GM21360 (cell line): ENCODE data around the gene CASP8.
"Not testable (repeated sequence)": the region's sequence is repeated elsewhere in the genome, so short reads cannot be mapped to it uniquely, and the experiment has no call there.

Source experiments
- ATAC-seq: cut with Tn5 transposase; IDR thresholded peaks from one replicate; pipeline ENCODE4 v1.9.1; 2021; ENCODE audit warnings: mild to moderate bottlenecking, moderate library complexity; ENCODE audit not compliant: unreplicated experiment

Gene CASP8

DNA sequence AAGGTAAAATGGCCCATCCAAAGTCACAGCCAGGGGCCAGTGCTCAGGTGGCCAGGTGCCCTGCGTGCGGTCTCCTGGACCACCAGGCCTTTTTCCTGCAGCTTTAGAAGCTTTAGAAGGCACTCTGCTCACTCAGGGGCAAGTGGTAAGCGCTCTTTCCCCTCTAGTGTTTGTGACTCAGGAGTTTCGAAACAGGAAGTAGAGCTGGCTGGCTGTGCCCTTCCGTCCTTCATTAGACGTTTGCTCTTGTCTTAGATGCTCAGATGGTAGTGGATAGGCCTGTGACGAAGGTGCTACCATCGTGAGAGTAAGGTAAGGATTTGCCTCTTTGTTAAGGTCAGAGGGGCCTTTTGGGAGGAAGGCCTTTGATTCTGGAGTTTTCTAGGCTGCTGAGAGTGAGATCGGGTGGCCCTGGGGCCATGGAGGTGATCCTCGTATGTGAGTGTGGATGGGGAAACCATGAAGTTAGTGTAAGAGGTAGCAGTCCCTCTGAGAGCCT, at the start of gene CASP8:
TSS of gene CASP8 (plus strand) at position 235 of the 499 bp plus-strand sequence. CDS start 5,951 bp downstream, outside the sequence.
- no peak for ATAC-seq

- ATAC-seq = no peak
These were observed 44.4 kb upstream of the CASP8 start for GRCh38 chr2:201215963-201216362.

DNA sequence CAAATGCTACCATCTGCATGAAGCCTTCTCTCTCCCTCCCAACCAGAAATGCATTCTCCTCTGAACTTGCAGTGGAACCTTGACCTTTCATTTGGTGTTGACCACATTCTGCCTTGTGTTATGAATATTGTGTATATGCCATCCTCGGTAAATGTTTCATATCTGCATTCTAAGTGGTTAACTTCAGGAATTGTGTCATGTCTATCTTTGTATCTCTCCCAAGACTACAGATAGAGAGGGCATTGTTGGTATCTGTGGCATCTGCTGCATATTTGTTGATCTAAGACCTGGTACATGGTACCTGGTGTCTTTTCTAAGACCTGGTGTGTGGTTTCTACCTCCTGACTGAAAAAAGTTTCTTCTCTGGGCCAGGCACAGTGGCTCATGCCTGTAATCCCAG, 43.4 kb upstream of the CASP8 start:
- ATAC-seq = no peak

DNA sequence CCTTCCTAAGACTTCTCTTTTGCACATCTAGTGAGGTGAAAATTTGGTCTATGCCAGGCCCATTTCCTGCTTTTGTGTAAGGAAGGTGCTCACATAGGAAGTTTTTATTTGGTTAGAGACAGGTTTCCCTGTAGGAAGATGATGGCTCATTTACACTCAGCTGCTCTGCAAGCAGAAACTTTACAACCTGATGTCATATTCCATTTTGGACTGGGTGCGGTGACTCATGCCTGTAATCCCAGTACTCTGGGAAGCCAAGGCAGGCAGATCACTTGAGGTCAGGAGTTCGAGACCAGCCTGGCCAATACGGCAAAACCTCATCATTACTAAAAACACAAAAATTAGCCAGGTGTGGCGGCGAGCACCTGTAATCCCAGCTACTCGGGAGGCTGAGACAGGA, 41.6 kb upstream of the CASP8 start:
- no peak for ATAC-seq

DNA sequence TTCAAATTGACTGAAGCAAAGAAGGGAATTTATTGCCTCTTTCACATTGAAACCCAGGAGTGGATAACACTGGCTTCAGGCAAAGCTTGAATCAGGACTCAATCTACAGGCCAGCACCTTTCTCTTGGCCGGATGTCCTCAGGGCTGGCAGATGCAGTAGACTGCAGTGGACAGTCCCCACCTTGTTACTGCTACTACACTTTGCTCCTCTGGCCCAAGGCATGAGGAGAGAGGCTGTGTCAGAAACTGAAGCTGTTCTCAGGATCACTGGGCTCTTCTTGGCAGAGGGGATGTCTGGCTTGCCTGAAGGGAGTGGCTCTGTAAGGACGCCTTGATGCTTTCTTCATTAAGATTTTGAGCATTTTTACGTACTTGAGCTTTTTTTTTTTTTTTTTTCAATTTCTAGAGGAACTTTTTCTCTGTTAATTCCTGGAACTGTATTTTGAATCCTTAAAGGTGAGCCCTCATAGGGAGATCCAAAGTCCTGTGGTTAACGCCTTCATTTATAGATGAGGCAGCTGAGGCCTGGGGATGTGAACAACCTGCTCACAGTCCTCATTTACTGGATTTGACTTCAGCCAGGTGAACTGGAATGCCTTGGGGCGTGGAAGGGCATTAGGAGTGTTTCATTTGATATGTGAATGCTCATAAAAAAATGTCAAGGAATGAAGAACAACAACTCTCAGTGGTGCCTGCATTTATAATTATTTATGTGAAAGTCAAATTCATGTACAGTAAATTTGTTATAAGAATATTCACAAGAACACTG, 40.8 kb upstream of the CASP8 start:
- no peak for ATAC-seq

DNA sequence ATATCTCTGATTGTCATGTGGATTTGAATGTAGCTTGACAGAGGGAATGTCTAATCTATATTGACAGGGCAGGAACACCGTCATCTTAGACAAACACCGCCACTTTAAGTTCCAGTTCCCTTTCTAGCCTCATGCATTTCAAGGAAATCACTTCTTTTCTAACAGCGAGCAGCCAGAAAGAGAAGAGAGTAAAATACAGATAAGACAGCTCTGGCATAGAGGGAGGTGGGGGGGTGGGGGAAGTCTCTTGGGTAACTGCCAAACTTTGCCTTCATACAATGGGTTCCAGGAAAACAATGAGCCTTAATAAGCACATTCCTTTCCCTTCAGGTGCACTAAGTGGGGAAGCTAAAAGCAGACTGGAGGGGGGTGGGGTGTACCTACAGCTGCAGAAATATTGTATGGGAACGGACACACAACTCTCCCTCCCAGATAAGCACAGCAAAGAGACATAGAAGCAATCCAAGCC, 40.2 kb upstream of the CASP8 start:
- no peak for ATAC-seq

GRCh38 chr2:201223089-201224073, 37.0 kb upstream of the CASP8 start:
- peak; percentile 80 for ATAC-seq

DNA sequence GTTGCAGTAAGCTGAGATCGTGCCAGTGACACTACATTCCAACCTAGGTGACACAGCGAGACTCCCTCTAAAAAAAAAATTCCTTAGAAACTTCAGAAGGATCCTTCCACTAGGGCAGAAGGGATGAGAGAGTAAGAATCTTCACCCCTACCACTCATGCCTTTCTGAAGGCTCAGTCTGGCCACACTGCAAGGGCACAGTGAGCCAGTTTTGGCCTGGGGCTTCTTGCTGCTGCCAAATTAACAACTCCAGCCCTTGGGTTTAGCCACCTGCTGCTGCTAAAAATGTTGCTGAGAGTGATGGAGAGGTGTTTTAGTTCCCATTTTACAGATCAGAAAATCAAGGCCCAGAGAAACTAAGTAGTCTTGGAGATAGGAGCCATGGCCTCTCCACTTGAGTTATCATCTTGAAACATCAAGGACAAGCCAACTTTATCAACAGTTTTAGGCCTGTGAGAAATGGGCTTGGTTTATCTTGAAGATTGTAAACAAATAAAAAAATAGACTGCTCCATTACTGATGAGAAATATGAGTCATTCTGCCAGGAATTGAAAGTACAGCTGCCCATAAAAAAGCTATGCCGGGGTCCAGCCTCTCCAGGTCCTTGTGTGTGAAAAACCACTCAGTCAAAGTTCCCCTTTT, 31.9 kb upstream of the CASP8 start:
- ATAC-seq = no peak

- no peak for ATAC-seq
These were observed 31.4 kb upstream of the CASP8 start for GRCh38 chr2:201228912-201229290.

DNA sequence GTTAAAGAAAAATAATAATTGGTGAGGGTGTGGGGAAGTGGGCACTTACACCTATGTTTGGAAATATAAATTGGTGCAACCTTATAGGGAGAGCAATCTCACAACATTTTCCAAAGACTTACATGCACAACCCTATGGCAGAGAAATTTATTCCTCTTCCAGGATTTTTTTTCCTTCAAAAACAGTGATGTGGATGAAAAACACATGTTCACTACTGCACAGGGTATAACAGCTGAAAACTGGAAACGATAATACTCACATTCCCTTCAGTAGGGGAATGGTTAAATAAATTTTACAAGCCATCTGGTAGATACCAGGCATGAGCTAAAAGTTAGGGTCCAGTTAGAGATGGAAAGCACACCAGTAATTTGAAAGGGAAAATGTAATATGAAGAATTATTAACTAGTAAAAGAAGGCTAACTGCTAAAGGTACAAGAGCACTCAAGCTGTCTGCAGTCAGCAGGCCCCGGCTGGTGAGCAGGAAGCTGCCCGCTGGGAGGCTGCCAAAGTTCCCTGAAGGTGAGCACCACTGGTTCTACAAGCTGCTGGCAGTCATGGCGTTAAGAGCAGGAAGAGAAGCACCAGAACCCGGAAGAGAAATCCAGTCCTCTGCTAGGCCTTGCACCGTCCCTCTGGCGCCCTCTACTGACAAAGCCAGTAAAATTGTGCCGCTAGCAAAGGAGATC, 28.4 kb upstream of the CASP8 start:
- ATAC-seq = peak; percentile 51

DNA sequence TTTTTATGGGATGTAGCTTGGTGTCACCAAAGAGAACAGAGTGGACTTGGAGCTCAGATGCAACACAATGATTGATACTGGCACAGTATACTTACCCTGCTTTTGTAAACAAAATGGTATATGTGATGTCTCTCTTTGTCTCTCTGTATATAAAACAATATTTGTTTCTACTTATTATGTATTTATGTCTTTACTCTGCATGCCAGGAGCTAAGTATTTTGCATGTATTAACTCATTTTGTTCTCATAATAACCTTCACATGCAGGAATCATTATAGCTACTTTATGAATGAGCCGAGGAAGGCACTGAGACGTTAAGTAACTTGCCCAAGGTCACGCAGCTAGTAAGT, 27.9 kb upstream of the CASP8 start:
- no peak for ATAC-seq

- ATAC-seq = peak; percentile 91
These were observed 27.0 kb upstream of the CASP8 start for GRCh38 chr2:201233192-201233811.

- ATAC-seq = no peak
These were observed 26.3 kb upstream of the CASP8 start for GRCh38 chr2:201233812-201234662.

GRCh38 chr2:201234663-201235135, 25.6 kb upstream of the CASP8 start:
- ATAC-seq = no peak

GRCh38 chr2:201235860-201236811, 24.2 kb upstream of the CASP8 start:
- ATAC-seq = no peak

DNA sequence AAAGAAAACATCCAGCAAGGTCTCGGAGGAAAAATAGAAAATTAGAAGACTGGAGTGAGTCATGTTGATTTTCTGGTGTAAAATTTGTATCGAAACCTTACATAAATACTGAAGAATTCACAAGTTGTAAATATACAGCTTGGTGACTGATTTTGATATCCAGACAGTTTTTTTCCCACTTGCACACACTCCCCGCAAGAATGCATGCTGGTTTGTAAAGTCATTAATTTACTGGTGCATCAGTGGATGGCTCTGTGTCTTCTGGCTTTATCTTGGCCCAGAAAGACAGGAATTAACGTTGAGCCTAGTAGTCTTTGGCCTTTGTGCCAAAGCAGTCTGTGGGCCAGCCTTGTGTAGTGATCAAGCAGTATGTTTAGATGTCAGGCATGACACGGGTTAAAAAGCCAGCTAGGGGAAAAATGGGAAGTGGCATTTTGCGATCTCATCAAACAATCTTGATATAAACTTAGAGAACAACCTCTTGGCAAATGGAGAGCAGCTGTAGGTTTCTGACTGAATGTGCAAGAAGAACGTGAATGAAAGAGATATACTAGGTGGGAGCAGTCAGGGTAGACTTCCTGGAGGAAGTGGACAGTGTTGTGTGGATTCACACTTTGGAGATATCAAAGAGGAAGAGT, 22.7 kb upstream of the CASP8 start:
- ATAC-seq = no peak

DNA sequence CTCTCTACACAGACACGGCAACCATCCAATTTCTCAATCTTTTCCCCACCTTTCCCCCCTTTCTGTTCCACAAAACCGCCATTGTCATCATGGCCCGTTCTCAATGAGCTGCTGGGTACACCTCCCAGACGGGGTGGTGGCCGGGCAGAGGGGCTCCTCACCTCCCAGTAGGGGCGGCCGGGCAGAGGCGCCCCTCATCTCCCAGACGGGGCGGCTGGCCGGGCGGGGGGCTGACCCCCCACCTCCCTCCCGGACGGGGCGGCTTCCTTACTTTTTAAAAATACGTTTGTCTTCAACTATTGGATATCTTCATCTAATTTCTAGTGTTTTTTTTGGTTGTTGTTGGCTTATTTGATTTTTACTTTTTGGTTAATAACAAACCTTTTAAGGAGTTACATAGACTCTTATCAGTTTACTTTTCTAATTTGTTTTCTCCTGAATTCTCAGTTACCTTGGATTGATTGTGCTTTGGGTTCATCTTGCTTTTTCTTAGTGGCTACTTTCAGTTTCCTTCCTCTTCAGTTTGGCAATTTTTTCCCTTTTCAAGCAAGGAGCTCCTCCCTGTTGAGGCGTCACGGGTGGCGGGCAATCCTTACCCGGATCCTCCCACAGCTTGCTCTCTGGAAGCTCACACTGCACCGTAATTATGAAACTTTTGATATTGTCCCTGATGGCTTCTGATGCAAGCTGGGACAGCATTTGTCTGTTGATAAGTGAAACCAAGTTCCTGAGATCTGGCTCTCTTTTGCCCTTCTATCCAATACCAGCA, 21.0 kb upstream of the CASP8 start:
- not testable (repeated sequence) for ATAC-seq
